ENCODE results near the gene PRLHR. TPM values are rescaled to one million over a fixed set of nuclear protein-coding genes. Genes with fewer than 3 reads are reported as not detected.

Gene PRLHR
- total RNA-seq, 1 donor from 2014 or later = not detected

DNA sequence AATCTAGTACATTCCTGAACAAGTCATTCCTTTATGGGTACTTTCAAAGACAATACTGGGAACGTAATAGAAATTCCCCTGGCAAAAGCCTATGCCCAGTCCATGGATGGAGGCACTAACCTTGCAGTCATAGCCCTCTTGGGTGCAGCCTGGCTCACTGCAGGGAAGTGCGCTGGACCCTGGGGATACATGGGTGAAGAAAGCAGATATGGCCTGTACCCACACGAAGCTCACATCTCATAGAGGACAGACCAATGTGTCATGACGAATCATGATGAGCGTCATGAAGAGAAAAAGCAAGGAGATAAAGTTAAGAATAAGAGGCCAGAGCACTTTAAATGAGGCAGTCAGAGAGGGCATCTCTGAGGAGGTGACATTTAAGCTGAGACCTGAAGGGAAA lies 11.8 kb downstream of the PRLHR start:
- Mint-ChIP-seq H3K27me3 (ENCODE audit: low read depth) (peaks cover 21% of the 10 kb centered on the region), H3K4me1 (ENCODE audit: low read depth) (peaks cover 15% of the 10 kb centered on the region), H3K36me3 (ENCODE audit: low read depth) (peaks cover 2% of the 10 kb centered on the region), H3K9me3 (ENCODE audit: low read depth) (no peaks in the 10 kb centered on the region), H3K4me3 (ENCODE audit: unreplicated experiment) (no peak overlapping the region), H3K27ac (ENCODE audit: unreplicated experiment) (no peak overlapping the region)
- TF ChIP-seq, protein P1, sequence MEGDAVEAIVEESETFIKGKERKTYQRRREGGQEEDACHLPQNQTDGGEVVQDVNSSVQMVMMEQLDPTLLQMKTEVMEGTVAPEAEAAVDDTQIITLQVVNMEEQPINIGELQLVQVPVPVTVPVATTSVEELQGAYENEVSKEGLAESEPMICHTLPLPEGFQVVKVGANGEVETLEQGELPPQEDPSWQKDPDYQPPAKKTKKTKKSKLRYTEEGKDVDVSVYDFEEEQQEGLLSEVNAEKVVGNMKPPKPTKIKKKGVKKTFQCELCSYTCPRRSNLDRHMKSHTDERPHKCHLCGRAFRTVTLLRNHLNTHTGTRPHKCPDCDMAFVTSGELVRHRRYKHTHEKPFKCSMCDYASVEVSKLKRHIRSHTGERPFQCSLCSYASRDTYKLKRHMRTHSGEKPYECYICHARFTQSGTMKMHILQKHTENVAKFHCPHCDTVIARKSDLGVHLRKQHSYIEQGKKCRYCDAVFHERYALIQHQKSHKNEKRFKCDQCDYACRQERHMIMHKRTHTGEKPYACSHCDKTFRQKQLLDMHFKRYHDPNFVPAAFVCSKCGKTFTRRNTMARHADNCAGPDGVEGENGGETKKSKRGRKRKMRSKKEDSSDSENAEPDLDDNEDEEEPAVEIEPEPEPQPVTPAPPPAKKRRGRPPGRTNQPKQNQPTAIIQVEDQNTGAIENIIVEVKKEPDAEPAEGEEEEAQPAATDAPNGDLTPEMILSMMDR (IDR thresholded peaks at IDR 0.05) = no peak
- no peak for DNase-seq (ENCODE audit: low spot score)

DNA sequence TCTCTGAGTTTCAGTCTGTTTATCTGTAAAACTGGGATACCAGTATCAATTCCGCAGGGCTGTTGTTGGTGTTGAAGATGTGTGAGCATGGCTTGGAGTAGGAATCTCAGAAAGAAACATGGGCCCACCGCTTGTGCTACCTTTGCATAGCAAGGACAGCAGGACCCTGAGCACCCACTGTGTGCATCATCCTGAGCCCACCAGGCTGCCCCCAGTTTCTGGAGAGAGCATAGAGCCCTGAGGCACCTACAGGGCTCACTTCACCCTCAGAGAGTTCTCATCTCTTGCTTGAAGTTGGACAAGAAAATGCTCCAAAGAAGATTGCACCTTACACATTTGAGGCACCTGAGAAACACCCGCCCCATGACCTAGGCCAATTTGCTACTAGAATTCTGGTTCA lies 12.9 kb downstream of the PRLHR start:
- Mint-ChIP-seq H3K9me3 (ENCODE audit: low read depth) (no peaks in the 10 kb centered on the region), H3K4me1 (ENCODE audit: low read depth) (peaks cover 15% of the 10 kb centered on the region), H3K4me3 (ENCODE audit: unreplicated experiment) (no peak overlapping the region), H3K27me3 (ENCODE audit: low read depth) (peaks cover 22% of the 10 kb centered on the region), H3K27ac (ENCODE audit: unreplicated experiment) (no peak overlapping the region), H3K36me3 (ENCODE audit: low read depth) (peaks cover 2% of the 10 kb centered on the region)
- no peak for DNase-seq (ENCODE audit: low spot score)
- TF ChIP-seq, protein P1 (IDR thresholded peaks at IDR 0.05) = no peak

DNA sequence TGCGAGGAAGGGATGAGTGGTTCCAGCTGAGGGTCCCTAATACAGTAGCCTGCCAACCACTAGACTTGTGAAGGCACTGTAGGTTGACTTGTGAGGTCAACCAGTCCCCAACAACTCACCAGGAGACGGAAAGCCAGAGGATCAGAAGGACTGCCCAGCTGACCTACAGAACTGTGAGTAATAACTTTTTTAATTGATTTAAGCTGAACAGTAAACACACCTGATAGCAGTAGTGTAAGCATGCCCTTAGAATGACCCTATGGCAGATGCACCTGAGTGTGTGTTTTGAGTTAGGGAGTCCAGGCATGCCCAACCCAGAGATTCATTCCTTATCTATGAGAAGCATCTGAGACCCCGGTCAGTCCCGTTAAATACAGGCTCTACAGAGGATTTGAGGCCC lies 14.1 kb downstream of the PRLHR start:
- Mint-ChIP-seq H3K27ac (ENCODE audit: unreplicated experiment) (no peak overlapping the region), H3K4me3 (ENCODE audit: unreplicated experiment) (no peak overlapping the region), H3K36me3 (ENCODE audit: low read depth) (peaks cover 2% of the 10 kb centered on the region), H3K27me3 (ENCODE audit: low read depth) (peaks cover 32% of the 10 kb centered on the region), H3K9me3 (ENCODE audit: low read depth) (no peaks in the 10 kb centered on the region), H3K4me1 (ENCODE audit: low read depth) (peaks cover 15% of the 10 kb centered on the region)
- DNase-seq (ENCODE audit: low spot score) = no peak
- TF ChIP-seq, protein P1 (IDR thresholded peaks at IDR 0.05) = no peak

DNA sequence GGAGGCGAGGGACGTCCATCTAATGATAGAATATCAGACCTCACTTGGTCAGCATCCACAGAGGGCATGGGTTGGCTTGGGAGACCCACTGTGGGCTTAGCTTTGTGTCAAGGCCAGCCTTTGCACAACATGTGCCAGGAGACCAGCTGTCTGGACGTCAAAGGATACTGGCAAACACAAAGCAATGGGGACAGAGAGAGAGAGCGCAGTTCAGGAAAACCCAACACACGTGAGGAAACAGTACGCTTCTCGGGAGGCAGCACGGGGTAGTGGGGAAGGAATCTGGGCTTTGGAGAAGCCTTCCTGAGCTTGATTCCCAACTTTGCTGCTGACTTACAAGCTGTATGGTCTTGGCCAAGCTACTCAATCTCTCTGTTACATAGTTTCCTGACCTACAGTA lies 14.7 kb downstream of the PRLHR start:
- Mint-ChIP-seq H3K27me3 (ENCODE audit: low read depth) (peaks cover 38% of the 10 kb centered on the region), H3K9me3 (ENCODE audit: low read depth) (no peaks in the 10 kb centered on the region), H3K4me1 (ENCODE audit: low read depth) (peaks cover 11% of the 10 kb centered on the region), H3K27ac (ENCODE audit: unreplicated experiment) (no peak overlapping the region), H3K4me3 (ENCODE audit: unreplicated experiment) (no peak overlapping the region), H3K36me3 (ENCODE audit: low read depth) (peaks cover 2% of the 10 kb centered on the region)
- TF ChIP-seq, protein P1 (IDR thresholded peaks at IDR 0.05) = no peak
- DNase-seq (ENCODE audit: low spot score) = no peak

DNA sequence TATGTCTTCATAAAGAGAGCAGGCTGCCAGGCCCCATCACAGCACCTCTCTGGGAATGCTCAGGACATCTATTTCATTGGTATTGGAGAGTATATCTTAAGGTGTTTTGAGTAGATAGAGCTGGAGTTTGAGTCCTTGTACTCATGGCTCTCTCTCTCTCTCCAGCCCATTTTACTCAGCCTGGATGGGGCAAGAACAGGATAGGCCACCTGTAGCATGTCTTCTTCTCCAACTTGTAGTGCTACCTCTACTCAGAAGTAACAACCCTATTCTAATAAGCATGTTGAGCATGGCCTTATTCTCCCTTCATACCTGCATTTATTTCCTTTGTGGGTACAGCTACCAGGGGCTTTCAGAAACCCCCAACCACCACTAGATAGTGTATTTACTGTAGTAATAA lies 21.9 kb downstream of the PRLHR start:
- Mint-ChIP-seq H3K36me3 (ENCODE audit: low read depth) (no peaks in the 10 kb centered on the region), H3K4me3 (ENCODE audit: unreplicated experiment) (no peak overlapping the region), H3K27ac (ENCODE audit: unreplicated experiment) (no peak overlapping the region), H3K4me1 (ENCODE audit: low read depth) (peaks cover 5% of the 10 kb centered on the region), H3K27me3 (ENCODE audit: low read depth) (peaks cover 34% of the 10 kb centered on the region), H3K9me3 (ENCODE audit: low read depth) (no peaks in the 10 kb centered on the region)
- TF ChIP-seq, protein P1 (IDR thresholded peaks at IDR 0.05) = no peak
- DNase-seq (ENCODE audit: low spot score) = no peak

Data from chondrocyte (in vitro differentiated cells).